Activated naive CD8-positive, alpha-beta T cell (primary cell): ENCODE measurements around the gene NECAB2.
A peak's percentile ranks its signal among the peaks of the same experiment; 100 is the strongest.

ENCODE experiments used
- H3K27ac Mint-ChIP-seq: one replicate; pipeline ENCODE4 v1.8.0; 2021; ENCODE audit warnings: mixed read lengths
- H3K27me3 Mint-ChIP-seq: one replicate; pipeline ENCODE4 v1.8.0; 2021; ENCODE audit warnings: mixed read lengths
- H3K36me3 Mint-ChIP-seq: one replicate; pipeline ENCODE4 v1.8.0; 2021; ENCODE audit warnings: mixed read lengths
- H3K4me1 Mint-ChIP-seq: one replicate; pipeline ENCODE4 v1.8.0; 2021; ENCODE audit warnings: low read depth, mixed read lengths
- H3K4me3 Mint-ChIP-seq: one replicate; pipeline ENCODE4 v1.8.0; 2021; ENCODE audit warnings: mild to moderate bottlenecking, mixed read lengths
- H3K9me3 Mint-ChIP-seq: one replicate; pipeline ENCODE4 v1.8.0; 2021; ENCODE audit warnings: low read depth, mixed read lengths

The NECAB2 gene

DNA sequence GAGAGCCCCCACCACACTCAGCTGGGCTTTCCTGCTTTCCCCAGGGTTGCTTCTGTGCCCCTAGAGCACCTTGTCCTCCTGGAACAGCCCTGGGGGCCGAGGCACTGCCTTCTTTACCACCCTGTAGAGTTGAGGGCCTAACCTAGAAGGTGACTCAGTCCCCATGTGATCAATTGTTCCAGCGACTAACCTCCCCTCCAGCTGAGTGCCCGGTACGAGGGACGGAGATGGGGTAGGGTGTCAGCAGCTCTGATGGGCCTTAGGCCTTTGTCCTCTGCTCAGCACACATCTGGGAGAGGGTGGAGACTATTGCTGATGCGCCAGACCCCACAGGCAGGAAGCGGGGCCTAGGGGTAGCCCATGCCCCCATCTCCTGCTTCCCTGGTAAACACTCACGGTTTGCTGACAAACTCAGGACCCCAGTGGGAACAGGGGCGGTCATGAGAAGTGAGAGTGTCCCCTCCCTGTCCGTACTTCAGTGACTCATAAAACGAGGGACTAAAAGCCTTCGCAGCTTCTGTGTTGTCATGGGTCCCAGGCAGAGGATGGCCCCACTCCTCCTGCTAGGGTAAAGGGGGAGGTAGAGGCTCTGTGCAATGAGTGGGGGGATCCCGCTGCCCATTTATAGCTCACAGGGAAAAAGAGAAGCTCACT, 33.1 kb downstream of the NECAB2 start:
- H3K4me3 Mint-ChIP-seq, result no peak overlapping the region
- H3K27me3 Mint-ChIP-seq, result peaks cover 6% of the 10 kb centered on the region
- no peak overlapping the region for H3K27ac Mint-ChIP-seq
- no peaks in the 10 kb centered on the region for H3K36me3 Mint-ChIP-seq
- H3K4me1 Mint-ChIP-seq, result no peaks in the 10 kb centered on the region
- H3K9me3 Mint-ChIP-seq, result no peaks in the 10 kb centered on the region

DNA sequence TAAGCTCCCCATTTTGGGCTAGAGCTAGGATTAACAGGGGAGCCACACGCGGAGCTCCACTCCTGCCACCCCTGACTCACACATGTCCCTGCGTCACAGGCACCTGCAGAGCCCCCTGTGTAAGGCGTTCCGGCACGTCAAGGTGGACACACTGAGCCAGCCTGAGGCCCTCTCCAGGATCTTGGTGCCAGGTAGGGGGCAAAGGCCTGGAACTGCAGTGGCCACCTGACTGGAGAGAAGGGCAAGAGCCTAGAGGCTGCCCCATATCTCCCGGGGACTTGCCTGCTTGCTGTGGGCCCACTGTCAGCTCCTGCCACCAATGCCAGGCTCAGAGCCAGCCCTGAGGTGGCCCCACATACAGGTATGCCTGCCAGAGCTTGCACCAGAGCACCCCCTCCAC, 33.7 kb downstream of the NECAB2 start:
- no peak overlapping the region for H3K27ac Mint-ChIP-seq
- no peak overlapping the region for H3K4me3 Mint-ChIP-seq
- no peaks in the 10 kb centered on the region for H3K9me3 Mint-ChIP-seq
- no peaks in the 10 kb centered on the region for H3K4me1 Mint-ChIP-seq
- peaks cover 2% of the 10 kb centered on the region for H3K27me3 Mint-ChIP-seq
- H3K36me3 Mint-ChIP-seq, result no peaks in the 10 kb centered on the region

DNA sequence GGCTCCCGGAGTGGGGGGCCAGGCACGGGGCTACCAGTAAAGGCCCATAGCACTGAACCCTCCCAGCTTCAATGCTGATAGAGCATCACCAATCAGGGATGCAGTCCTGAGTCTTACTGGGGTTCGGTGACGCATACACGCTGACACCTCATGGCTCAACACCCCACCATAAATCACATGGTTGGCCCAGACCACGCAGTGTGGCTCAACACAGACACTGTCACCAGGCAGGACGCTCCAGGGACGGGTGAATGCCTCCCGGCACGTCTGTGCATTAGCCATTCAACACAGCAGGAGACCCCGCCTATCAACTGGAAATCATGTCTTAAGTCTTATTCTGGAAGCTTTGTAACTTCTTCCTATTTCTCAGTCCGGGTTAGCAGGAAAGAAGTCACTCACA, 35.0 kb downstream of the NECAB2 start:
- Mint-ChIP-seq H3K27ac (no peak overlapping the region), H3K27me3 (peaks cover 2% of the 10 kb centered on the region), H3K9me3 (no peaks in the 10 kb centered on the region), H3K4me1 (no peaks in the 10 kb centered on the region), H3K4me3 (no peak overlapping the region), H3K36me3 (no peaks in the 10 kb centered on the region)

DNA sequence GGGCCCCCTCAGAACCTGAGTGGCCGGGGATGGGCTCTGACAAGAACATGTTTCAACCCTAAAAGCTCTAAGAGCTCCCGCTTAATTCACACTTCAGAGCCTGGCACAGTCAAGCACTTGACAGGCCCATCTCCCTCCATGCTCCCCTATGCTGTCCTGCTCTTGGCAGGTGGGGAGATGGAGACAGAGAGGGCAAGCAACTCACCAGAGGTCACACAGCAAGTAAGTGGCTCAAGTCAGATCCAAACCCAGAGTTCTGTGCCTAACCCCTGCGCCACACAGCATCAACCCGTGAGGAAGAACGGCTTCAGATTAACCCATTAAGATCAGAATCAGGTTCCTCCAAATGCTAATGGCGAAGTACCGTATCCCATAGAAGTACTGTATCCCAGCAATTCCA, 36.4 kb downstream of the NECAB2 start:
- H3K4me1 Mint-ChIP-seq, result no peaks in the 10 kb centered on the region
- no peak overlapping the region for H3K27ac Mint-ChIP-seq
- H3K4me3 Mint-ChIP-seq, result no peak overlapping the region
- H3K27me3 Mint-ChIP-seq, result no peaks in the 10 kb centered on the region
- H3K36me3 Mint-ChIP-seq, result no peaks in the 10 kb centered on the region
- no peaks in the 10 kb centered on the region for H3K9me3 Mint-ChIP-seq

DNA sequence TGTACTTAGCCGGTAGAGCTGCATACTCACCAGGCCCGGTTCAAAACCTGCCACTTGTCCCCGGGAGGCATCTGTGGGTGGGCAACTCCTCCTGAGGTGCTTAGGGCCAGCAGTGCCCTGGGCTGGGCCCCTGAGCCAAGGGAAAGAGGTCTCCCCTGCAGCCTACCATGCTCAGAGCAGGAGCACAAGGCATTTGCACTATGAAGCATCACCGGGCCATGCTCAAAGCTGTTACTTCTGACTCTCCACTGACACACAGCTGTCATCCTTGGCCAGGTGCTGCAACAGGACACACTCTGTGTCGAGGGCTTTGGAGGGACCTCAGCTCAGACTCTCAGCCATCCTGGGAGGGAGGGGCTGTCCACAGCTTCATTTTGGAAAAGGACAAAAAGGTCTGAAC, 37.3 kb downstream of the NECAB2 start:
- H3K27ac Mint-ChIP-seq, result no peak overlapping the region
- no peaks in the 10 kb centered on the region for H3K27me3 Mint-ChIP-seq
- H3K4me3 Mint-ChIP-seq, result no peak overlapping the region
- H3K9me3 Mint-ChIP-seq, result no peaks in the 10 kb centered on the region
- H3K36me3 Mint-ChIP-seq, result no peaks in the 10 kb centered on the region
- no peaks in the 10 kb centered on the region for H3K4me1 Mint-ChIP-seq

DNA sequence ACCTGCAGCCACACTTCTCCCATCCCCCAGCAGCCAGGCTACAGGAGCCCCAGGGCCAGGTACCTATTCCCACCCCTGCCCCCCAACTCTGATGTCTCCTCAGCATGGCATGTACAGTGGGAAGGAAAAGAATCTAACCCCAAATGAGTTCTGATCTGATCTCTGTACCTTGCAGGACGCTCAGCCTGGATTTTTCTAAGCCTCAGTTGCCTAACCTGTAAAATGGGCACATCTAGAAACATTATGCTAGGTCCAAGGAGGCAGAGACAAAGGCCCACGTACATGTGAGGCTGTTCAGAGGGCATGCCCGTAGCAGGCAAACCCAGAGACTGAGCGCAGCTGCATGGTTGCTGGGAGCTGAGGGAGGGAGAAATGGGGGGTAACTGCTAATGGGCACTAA, 39.5 kb downstream of the NECAB2 start:
- no peaks in the 10 kb centered on the region for H3K4me1 Mint-ChIP-seq
- H3K9me3 Mint-ChIP-seq, result no peaks in the 10 kb centered on the region
- no peaks in the 10 kb centered on the region for H3K27me3 Mint-ChIP-seq
- no peak overlapping the region for H3K27ac Mint-ChIP-seq
- no peak overlapping the region for H3K4me3 Mint-ChIP-seq
- no peaks in the 10 kb centered on the region for H3K36me3 Mint-ChIP-seq

DNA sequence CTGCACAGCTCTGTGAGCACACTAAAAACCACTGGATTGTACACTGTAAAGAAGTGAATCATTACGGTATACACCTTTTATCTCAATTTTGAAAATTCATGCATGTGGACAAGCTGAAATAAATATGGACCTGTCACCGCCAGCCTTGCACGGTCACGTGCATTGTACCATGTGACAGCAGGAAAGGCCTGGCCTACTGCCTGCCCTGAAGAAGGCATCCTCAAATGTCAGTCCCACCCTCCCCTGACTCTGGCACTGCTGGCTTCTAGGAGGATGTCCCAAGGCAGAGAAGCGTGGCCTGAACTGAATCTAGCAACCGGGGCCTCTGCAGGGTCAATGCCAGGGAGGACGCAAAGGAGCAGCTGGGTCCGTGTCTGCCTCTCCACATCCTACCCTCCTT, 39.9 kb downstream of the NECAB2 start:
- Mint-ChIP-seq H3K4me3 (no peak overlapping the region), H3K36me3 (no peaks in the 10 kb centered on the region), H3K27ac (no peak overlapping the region), H3K27me3 (no peaks in the 10 kb centered on the region), H3K4me1 (no peaks in the 10 kb centered on the region), H3K9me3 (no peaks in the 10 kb centered on the region)

DNA sequence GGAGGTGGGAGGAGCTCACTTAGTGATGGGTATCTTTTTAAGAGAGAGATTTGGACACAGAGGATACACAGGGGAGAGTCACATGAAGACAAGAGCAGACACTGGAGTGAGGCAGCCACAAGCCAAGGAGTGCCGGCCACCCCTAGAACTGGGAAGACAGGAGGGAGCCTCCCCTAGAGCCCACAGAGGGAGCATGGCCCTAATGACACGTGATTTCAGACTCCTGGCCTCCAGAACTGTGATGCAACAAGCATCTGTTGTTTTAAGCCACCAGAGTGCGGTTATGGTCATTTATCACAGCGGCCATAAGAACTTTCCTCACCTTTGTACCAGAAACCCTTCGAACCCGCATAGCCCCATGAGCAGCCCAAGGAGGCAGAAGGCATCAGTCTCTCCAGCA, 41.2 kb downstream of the NECAB2 start:
- no peaks in the 10 kb centered on the region for H3K36me3 Mint-ChIP-seq
- no peaks in the 10 kb centered on the region for H3K27me3 Mint-ChIP-seq
- H3K4me1 Mint-ChIP-seq, result no peaks in the 10 kb centered on the region
- no peak overlapping the region for H3K4me3 Mint-ChIP-seq
- H3K9me3 Mint-ChIP-seq, result no peaks in the 10 kb centered on the region
- H3K27ac Mint-ChIP-seq, result no peak overlapping the region

DNA sequence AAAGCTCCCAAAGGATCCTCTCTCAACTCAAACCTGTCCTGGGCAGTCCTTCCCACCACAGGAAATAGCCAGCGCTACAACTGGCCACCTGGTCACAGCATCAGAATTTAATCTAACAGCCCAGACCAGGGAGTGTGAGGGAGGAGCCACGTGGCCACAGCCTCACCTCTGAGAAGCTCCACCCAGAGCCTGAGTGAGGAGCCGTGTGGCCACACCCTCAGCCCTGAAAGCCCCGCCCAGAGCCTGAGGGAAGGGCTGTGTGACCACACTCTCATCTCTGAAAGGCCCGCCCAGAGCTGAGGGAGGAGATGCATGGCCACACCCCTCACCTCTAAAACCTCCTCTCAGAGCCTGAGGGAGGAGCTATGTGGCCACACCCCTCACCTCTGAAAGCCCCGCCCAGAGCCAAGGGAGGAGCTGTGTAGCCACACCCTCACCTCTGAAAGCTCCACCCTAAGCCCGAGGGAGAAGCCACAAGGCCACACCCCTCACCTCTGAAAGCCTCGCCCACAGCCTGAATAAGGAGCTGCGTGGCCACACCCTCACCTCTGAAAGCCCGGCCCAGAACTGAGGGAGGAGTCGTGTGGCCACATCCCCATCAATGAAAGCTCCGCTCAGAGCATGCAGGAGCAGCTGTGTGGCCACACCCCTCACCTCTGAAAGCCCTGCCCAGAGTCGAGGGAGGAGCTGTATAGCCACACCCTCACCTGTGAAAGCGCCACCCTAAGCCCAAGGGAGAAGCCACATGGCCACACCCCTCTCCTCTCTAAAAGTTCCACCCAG, 45.9 kb downstream of the NECAB2 start:
- Mint-ChIP-seq H3K9me3 (no peaks in the 10 kb centered on the region), H3K4me3 (peak overlapping the region; percentile 17), H3K27ac (no peak overlapping the region)

DNA sequence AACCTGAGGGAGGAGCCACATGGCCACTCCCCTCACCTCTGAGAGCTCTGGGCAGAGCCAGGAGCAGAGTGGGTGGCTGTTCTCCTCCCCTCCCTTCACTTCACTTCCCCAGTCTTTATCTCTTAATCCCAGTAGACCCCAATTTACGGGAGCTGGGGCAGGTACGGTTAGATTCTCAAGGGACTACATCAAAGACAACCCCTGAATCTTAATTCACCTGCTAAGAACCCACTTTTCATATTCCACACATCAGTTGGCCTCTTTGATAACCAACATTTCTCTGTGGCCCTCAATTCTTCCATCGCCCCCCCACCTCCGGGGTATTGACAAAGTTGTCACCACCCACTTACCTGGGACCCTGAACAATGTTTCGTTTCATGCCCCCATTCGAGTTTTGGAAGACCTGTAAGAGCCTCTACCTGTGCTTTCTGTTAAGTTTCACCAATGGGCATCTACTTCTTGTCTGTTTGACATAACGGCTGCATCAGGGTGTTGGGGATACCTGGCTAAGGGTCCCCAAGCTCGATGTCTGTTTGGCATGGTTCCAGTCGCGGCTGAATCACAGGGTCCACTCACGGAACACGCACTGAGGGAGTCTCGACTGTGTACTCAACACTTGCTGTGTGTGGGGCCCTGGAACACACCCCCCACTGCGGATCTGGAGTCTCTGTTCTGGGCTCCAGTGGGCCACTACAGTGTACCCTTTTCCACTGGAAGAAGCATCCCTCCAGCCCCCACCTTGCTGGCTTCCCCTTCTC, 46.7 kb downstream of the NECAB2 start:
- Mint-ChIP-seq H3K36me3 (no peaks in the 10 kb centered on the region), H3K27me3 (peaks cover 1% of the 10 kb centered on the region), H3K4me3 (peak overlapping the region; percentile 17), H3K4me1 (peaks cover 3% of the 10 kb centered on the region), H3K9me3 (no peaks in the 10 kb centered on the region), H3K27ac (no peak overlapping the region)

More for the DNA sequence above, 45.9 kb downstream of the NECAB2 start:
- H3K36me3 Mint-ChIP-seq, result no peaks in the 10 kb centered on the region
- H3K27me3 Mint-ChIP-seq, result no peaks in the 10 kb centered on the region
- H3K4me1 Mint-ChIP-seq, result peaks cover 3% of the 10 kb centered on the region

DNA sequence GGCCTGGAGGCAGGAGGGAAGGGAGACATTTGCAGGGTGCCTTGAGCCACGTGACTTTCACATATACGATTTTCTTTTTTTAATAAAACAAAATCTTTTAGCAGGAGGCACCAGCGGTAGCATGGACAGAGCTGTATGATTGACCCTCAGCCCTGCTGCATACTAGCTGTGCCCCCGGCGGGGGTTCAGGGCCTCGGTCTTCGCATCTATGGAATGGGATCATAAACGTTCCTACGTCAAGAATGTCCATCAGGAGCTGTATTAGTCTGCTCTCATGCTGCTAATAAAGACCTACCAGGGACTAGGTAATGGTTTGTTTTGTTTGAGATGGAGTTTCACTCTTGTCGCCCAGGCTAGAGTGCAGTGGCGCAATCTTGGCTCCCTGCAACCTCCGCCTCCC, 47.4 kb downstream of the NECAB2 start:
- no peaks in the 10 kb centered on the region for H3K9me3 Mint-ChIP-seq
- H3K27ac Mint-ChIP-seq, result no peak overlapping the region
- H3K27me3 Mint-ChIP-seq, result peaks cover 1% of the 10 kb centered on the region
- H3K36me3 Mint-ChIP-seq, result no peaks in the 10 kb centered on the region
- H3K4me1 Mint-ChIP-seq, result peaks cover 3% of the 10 kb centered on the region
- no peak overlapping the region for H3K4me3 Mint-ChIP-seq

DNA sequence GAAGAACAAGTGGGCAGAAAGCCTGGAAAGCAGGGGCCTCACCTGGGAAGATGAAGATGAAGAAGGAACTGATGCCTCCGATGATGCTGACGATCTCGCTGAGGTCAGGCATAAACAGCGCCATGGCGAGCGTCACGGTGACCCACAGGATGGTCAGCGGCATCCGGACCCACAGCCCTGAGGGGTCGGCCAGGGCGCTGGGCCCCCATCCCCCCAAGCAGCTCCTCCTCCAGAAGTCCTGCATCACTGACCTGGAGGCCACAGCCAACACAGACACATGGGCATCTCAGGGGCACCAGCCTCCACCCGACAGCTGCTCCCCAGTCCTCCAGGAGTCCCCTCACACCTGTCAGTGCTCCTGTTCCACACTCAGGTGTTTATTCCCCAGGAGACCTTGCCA, 48.4 kb downstream of the NECAB2 start:
- Mint-ChIP-seq H3K27me3 (peaks cover 3% of the 10 kb centered on the region), H3K4me3 (no peak overlapping the region), H3K9me3 (peaks cover 2% of the 10 kb centered on the region), H3K27ac (no peak overlapping the region), H3K4me1 (peaks cover 3% of the 10 kb centered on the region), H3K36me3 (peaks cover 2% of the 10 kb centered on the region)

DNA sequence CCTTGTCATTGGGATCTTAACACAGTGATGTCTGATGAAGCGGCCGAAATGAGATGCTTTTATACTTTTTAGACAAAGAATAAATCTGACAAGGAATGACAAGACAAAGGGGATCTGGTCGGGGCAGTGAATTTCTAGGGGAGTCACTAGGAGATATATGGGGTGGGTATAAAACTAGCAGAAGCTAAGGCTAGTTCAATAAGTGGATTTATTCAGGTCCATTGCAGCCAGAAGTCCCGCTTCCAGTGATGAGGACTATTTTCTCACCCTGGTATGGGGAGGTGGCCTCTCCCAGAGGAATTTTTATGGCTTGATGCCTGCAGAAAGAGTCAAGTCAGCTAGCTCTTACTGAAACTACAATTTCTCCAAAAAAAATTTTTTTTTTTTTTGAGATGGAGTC, 50.7 kb downstream of the NECAB2 start:
- Mint-ChIP-seq H3K9me3 (peaks cover 4% of the 10 kb centered on the region), H3K36me3 (peaks cover 4% of the 10 kb centered on the region), H3K27ac (no peak overlapping the region), H3K4me3 (no peak overlapping the region), H3K27me3 (peaks cover 7% of the 10 kb centered on the region), H3K4me1 (peaks cover 3% of the 10 kb centered on the region)

DNA sequence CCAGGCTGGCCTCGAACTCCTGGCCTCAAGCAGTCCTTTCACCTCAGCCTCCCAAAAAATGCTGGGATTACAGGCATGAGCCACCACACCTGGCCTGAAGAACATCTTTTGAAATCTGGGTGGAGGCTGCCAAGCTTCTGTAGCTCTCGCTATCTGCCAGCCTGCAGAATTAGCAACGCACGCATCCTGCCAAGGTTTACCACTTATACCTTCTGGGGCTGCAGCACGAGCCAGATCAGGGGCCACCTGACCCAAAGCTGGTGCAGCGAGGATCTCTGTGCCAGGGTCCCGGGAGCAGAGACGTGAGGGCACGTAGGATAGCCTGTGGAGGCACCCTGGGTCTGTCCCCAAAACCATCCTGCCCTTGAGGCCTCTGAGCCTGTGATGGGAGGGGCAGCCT, 52.3 kb downstream of the NECAB2 start:
- Mint-ChIP-seq H3K36me3 (peaks cover 4% of the 10 kb centered on the region), H3K27me3 (peaks cover 7% of the 10 kb centered on the region), H3K4me3 (no peak overlapping the region), H3K27ac (no peak overlapping the region), H3K4me1 (no peaks in the 10 kb centered on the region), H3K9me3 (peaks cover 4% of the 10 kb centered on the region)

DNA sequence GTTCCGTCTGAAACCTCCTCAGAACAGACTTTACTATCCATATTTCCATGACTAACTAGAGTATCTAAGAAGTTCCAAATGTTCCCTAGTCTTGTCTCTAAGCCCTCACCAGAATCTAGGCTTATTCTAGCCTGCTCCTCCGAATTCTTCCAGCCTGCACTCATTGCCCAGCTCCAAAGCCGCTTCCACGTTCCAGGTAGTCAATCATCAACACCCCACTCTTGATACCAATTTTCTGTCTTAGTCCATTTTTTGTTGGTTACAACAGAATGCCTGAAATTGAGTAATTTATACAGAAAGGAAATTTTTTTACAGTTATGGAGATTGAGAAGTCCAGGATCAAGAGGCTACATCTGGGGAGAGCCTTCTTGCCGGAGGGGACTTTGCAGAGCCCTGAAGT, 53.4 kb downstream of the NECAB2 start:
- Mint-ChIP-seq H3K4me3 (no peak overlapping the region), H3K4me1 (no peaks in the 10 kb centered on the region), H3K36me3 (peaks cover 4% of the 10 kb centered on the region), H3K27me3 (peaks cover 9% of the 10 kb centered on the region), H3K9me3 (peaks cover 4% of the 10 kb centered on the region), H3K27ac (no peak overlapping the region)
